GM23248 (cell line): Measurements from ENCODE around the gene ASB2. TPM values are rescaled to one million over a fixed set of nuclear protein-coding genes. Genes with fewer than 3 reads are reported as not detected.

Experiments
- DNase-seq: peaks from one replicate; pipeline ENCODE4 v3.0.0-alpha.2; 2015
- H2AFZ ChIP-seq: fragments of 200-600 bp; sonication (generic); 2 replicates; pipeline ENCODE4 v1.6.1; 2016; ENCODE audit warnings: antibody characterized with exemption
- H3F3A ChIP-seq: fragments of 200-600 bp; sonication (generic); 2 replicates; pipeline ENCODE4 v1.6.1; 2016; ENCODE audit warnings: mild to moderate bottlenecking, antibody characterized with exemption, mixed run types; ENCODE audit not compliant: insufficient read depth
- H3K27ac ChIP-seq: fragments of 200-600 bp; sonication (generic); 2 replicates; pipeline ENCODE4 v1.5.1; 2016; ENCODE audit warnings: mild to moderate bottlenecking
- H3K27me3 ChIP-seq: fragments of 200-600 bp; sonication (generic); replicated peaks from 2 replicates; pipeline ENCODE4 v1.6.1; 2016; ENCODE audit warnings: mild to moderate bottlenecking; ENCODE audit not compliant: insufficient read depth
- H3K36me3 ChIP-seq: fragments of 200-600 bp; sonication (generic); 2 replicates; pipeline ENCODE4 v1.6.1; 2016; ENCODE audit warnings: low read depth, mild to moderate bottlenecking
- H3K4me1 ChIP-seq: fragments of 200-600 bp; sonication (generic); 2 replicates; pipeline ENCODE4 v1.6.1; 2016; ENCODE audit warnings: mild to moderate bottlenecking; ENCODE audit not compliant: insufficient read depth
- H3K4me2 ChIP-seq: fragments of 200-600 bp; sonication (generic); one replicate; pipeline ENCODE4 v1.6.1; 2016; ENCODE audit warnings: mild to moderate bottlenecking; ENCODE audit not compliant: unreplicated experiment
- H3K4me3 ChIP-seq: fragments of 200-600 bp; sonication (generic); 2 replicates; pipeline ENCODE4 v1.5.1; 2016; ENCODE audit warnings: mild to moderate bottlenecking
- H3K79me2 ChIP-seq: fragments of 200-600 bp; sonication (generic); 2 replicates; pipeline ENCODE4 v1.6.1; 2016; ENCODE audit warnings: mild to moderate bottlenecking; ENCODE audit not compliant: insufficient read depth
- H3K9ac ChIP-seq: fragments of 200-600 bp; sonication (generic); 2 replicates; pipeline ENCODE4 v1.6.1; 2016; ENCODE audit warnings: mild to moderate bottlenecking
- H3K9me2 ChIP-seq: fragments of 200-600 bp; sonication (generic); 2 replicates; pipeline ENCODE4 v1.6.1; 2016; ENCODE audit warnings: mixed run types, mild to moderate bottlenecking, moderate library complexity; ENCODE audit not compliant: insufficient read depth
- H3K9me3 ChIP-seq: fragments of 200-600 bp; sonication (generic); one replicate; pipeline ENCODE4 v1.6.1; 2017; ENCODE audit warnings: low read depth
- H4K20me1 ChIP-seq: fragments of 200-600 bp; sonication (generic); 2 replicates; pipeline ENCODE4 v1.6.0; 2016; ENCODE audit not compliant: insufficient read depth
- EZH2 ChIP-seq: fragments of 200-600 bp; sonication (generic); IDR thresholded peaks from 2 replicates; pipeline ENCODE4 v1.6.1; 2018; ENCODE audit warnings: antibody characterized with exemption, mild to moderate bottlenecking; ENCODE audit not compliant: insufficient read depth, poor library complexity, severe bottlenecking
- EZH2phosphoT487 ChIP-seq: fragments of 200-600 bp; sonication (generic); IDR thresholded peaks from 2 replicates; pipeline ENCODE4 v1.6.1; 2018; ENCODE audit warnings: antibody characterized with exemption, moderate library complexity, mild to moderate bottlenecking, low read depth; ENCODE audit not compliant: insufficient read depth
- WGBS, 2 experiments: methylation state at CpG; one replicate each; pipeline ENCODE4 v1.1.6; 2015 to 2017; ENCODE audit warnings: low lambda C conversion rate in 2 of 2, low coverage in 1 of 2; ENCODE audit errors: missing lambda C conversion rate in 2 of 2; 5-methylcytosine and 5-hydroxymethylcytosine counted together
- in situ Hi-C: fragments of 300-500 bp; cut with MboI; formaldehyde crosslinking; loops from 2 replicates; pipeline ENCODE4 v1.15.0; 2020
- polyA plus RNA-seq: library from polyadenylated mRNA; unstranded; fragments of >200 nt; fragmentation: Nextera tagmentation; extraction: Ambion mirVana; gene quantifications from 2 replicates; pipeline ENCODE4 v1.2.1, GENCODE V29; 2016
- total RNA-seq: library from RNA; depleted of rRNA; stranded (reverse); fragments of >200 nt; shearing (Covaris generic); gene quantifications from 2 replicates; pipeline ENCODE4 v1.2.3, GENCODE V29; 2014

Gene ASB2
- total and polyA plus RNA-seq, 2 experiments from 2014 or later, result 0.06 TPM; not detected in 1

- in situ Hi-C loops, result no loop called here
- H3K27me3 ChIP-seq, result peaks cover 5% of the 10 kb centered on the region; the same call in 1 of the 2 replicates
- no peaks in the 10 kb centered on the region for H3K36me3 ChIP-seq
- no peak overlapping the region for H3K27ac ChIP-seq
- DNase-seq, result no peak
- H3K4me3 ChIP-seq, result no peak overlapping the region
- H4K20me1 ChIP-seq, result no peaks in the 10 kb centered on the region
- no peaks in the 10 kb centered on the region for H3K9me2 ChIP-seq
- peaks cover 8% of the 10 kb centered on the region; the same call in 1 of the 2 replicates for H3F3A ChIP-seq
- H2AFZ ChIP-seq, result no peak overlapping the region
- no peak for TF ChIP-seq EZH2phosphoT487
- no peaks in the 10 kb centered on the region for H3K9me3 ChIP-seq
- 70 to 75% methylated on average over 8 of the region's 8 CpGs for WGBS, 2 experiments
- no peaks in the 10 kb centered on the region for H3K79me2 ChIP-seq
- H3K9ac ChIP-seq, result no peak overlapping the region
- H3K4me1 ChIP-seq, result peaks cover 11% of the 10 kb centered on the region
- no peak overlapping the region for H3K4me2 ChIP-seq
Observed at GRCh38 chr14:93999573-93999972, 23.2 kb upstream of the ASB2 start.

DNA sequence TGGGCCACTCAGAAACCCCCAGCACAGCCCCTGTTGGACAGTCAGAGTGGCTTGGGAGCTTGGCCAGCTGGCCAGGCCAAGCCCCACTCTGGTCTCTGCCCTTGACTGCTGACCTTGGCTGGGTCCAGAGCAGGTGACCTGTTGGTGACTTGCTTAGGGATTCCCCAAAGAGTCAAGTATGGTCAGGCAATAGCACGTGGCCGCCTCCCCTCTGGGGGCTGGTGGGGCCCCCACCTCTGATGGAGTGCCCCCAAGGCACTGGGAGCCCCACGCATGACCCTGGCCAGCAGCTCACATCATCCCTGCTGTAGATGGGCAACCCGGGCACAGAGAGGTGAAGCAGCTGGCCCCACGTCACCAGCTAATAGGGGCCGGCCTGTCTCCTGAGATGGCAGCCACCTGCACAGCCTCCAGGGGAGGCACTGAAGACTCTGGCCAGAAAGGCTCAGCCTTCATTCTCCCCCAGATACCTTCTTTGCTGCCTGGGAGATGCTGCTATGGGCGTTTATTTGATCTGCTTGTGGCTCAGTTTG lies 22.6 kb upstream of the ASB2 start:
- Histone ChIP-seq H3K27ac (no peak overlapping the region), H3K4me1 (peaks cover 13% of the 10 kb centered on the region), H3K4me2 (no peak overlapping the region), H3F3A (peaks cover 8% of the 10 kb centered on the region; the same call in 1 of the 2 replicates), H3K36me3 (no peaks in the 10 kb centered on the region), H3K9ac (no peak overlapping the region), H3K9me3 (no peaks in the 10 kb centered on the region), H3K27me3 (peaks cover 5% of the 10 kb centered on the region; the same call in 1 of the 2 replicates), H3K4me3 (no peak overlapping the region), H2AFZ (no peak overlapping the region), H3K9me2 (no peaks in the 10 kb centered on the region), H3K79me2 (no peaks in the 10 kb centered on the region), H4K20me1 (no peaks in the 10 kb centered on the region)
- in situ Hi-C loops, result no loop called here
- TF ChIP-seq EZH2phosphoT487 (no peak), EZH2 (no peak)
- no peak for DNase-seq
- 93 to 96% methylated on average over 7 of the region's 7 CpGs for WGBS, 2 experiments

- H3K4me1 ChIP-seq, result peaks cover 13% of the 10 kb centered on the region
- H3K27ac ChIP-seq, result no peak overlapping the region
- no peaks in the 10 kb centered on the region for H3K79me2 ChIP-seq
- no peaks in the 10 kb centered on the region for H4K20me1 ChIP-seq
- H2AFZ ChIP-seq, result no peak overlapping the region
- no peaks in the 10 kb centered on the region for H3K9me3 ChIP-seq
- no peaks in the 10 kb centered on the region for H3K36me3 ChIP-seq
- no peaks in the 10 kb centered on the region; the same call in 1 of the 2 replicates for H3K27me3 ChIP-seq
- peaks cover 8% of the 10 kb centered on the region; the same call in 1 of the 2 replicates for H3F3A ChIP-seq
- 89 to 92% methylated on average over 14 to 17 of the region's 17 CpGs for WGBS, 2 experiments
- no peaks in the 10 kb centered on the region for H3K9me2 ChIP-seq
- no peak overlapping the region for H3K9ac ChIP-seq
- no peak overlapping the region for H3K4me2 ChIP-seq
- DNase-seq, result no peak
- no peak overlapping the region for H3K4me3 ChIP-seq
- TF ChIP-seq EZH2 (no peak), EZH2phosphoT487 (no peak)
- in situ Hi-C loops, result no loop called here
Observed at GRCh38 chr14:93997916-93998870, 21.8 kb upstream of the ASB2 start.

- Histone ChIP-seq H4K20me1 (no peaks in the 10 kb centered on the region), H3K9ac (no peak within 1 kb of the TSS), H3K4me1 (peaks cover 13% of the 10 kb centered on the region), H3K27me3 (no peaks in the 10 kb centered on the region; the same call in 1 of the 2 replicates), H3K27ac (no peak within 1 kb of the TSS), H2AFZ (no peak within 1 kb of the TSS), H3K9me2 (no peaks in the 10 kb centered on the region), H3K4me3 (no peak within 1 kb of the TSS), H3K36me3 (no peaks in the 10 kb centered on the region), H3K9me3 (no peaks in the 10 kb centered on the region), H3K79me2 (no peaks in the 10 kb centered on the region), H3F3A (peaks cover 8% of the 10 kb centered on the region; the same call in 1 of the 2 replicates), H3K4me2 (no peak within 1 kb of the TSS)
- TF ChIP-seq EZH2phosphoT487, result no peak
- TF ChIP-seq EZH2, result no peak
- peak; percentile 17 for DNase-seq
- in situ Hi-C loops, result no loop called here
- 80 to 92% methylated on average over 1 of the region's 1 CpG for WGBS, 2 experiments
Observed at GRCh38 chr14:93997082-93997481, 20.7 kb upstream of the ASB2 start, which contains the start of gene CCDC197. Gene CCDC197, plus strand, starts transcription at chr14:93997301. Its CDS starts 831 bp downstream, at chr14:93998132.
